Neural progenitor cell (in vitro differentiated cells): Measurements from ENCODE around the gene SH3BP2. TPM values are rescaled to one million over a fixed set of nuclear protein-coding genes. Genes with fewer than 3 reads are reported as not detected.

Experiments
- DNase-seq: peaks from one replicate; pipeline ENCODE4 v3.0.0-alpha.2; 2016; ENCODE audit warnings: low spot score
- H2AFZ ChIP-seq: fragments of 200-600 bp; sonication (generic); replicated peaks from 2 replicates; pipeline ENCODE4 v1.6.1; 2016; ENCODE audit warnings: antibody characterized with exemption
- H3F3A ChIP-seq: fragments of 200-600 bp; sonication (generic); 2 replicates; pipeline ENCODE4 v1.6.1; 2016; ENCODE audit warnings: antibody characterized with exemption, low read depth
- H3K27ac ChIP-seq: fragments of 200-600 bp; sonication (generic); 2 replicates; pipeline ENCODE4 v1.5.1; 2016; ENCODE audit warnings: mild to moderate bottlenecking
- H3K27me3 ChIP-seq: fragments of 200-600 bp; sonication (generic); 2 replicates; pipeline ENCODE4 v1.6.1; 2016; ENCODE audit warnings: mild to moderate bottlenecking, moderate library complexity
- H3K36me3 ChIP-seq: fragments of 200-600 bp; sonication (generic); 2 replicates; pipeline ENCODE4 v1.5.1; 2016
- H3K4me1 ChIP-seq: fragments of 200-600 bp; sonication (generic); 2 replicates; pipeline ENCODE4 v1.6.1; 2016; ENCODE audit warnings: mixed run types
- H3K4me2 ChIP-seq: fragments of 200-600 bp; sonication (generic); 2 replicates; pipeline ENCODE4 v1.6.1; 2016
- H3K4me3 ChIP-seq: fragments of 200-600 bp; sonication (generic); 2 replicates; pipeline ENCODE4 v1.5.1; 2016
- H3K79me2 ChIP-seq: fragments of 200-600 bp; sonication (generic); 2 replicates; pipeline ENCODE4 v1.6.1; 2016; ENCODE audit warnings: low read depth
- H3K9ac ChIP-seq: fragments of 200-600 bp; sonication (generic); 2 replicates; pipeline ENCODE4 v1.6.1; 2016
- H3K9me3 ChIP-seq: fragments of 200-600 bp; sonication (generic); 2 replicates; pipeline ENCODE4 v1.5.1; 2016; ENCODE audit warnings: low read depth
- H4K20me1 ChIP-seq: fragments of 200-600 bp; sonication (generic); 2 replicates; pipeline ENCODE4 v1.6.1; 2016; ENCODE audit warnings: low read depth
- H3K27ac Mint-ChIP-seq: 3 replicates; pipeline ENCODE4 v1.8.0; 2021; ENCODE audit warnings: mixed read lengths
- H3K27me3 Mint-ChIP-seq: 2 replicates; pipeline ENCODE4 v1.8.0; 2022; ENCODE audit warnings: low read depth, mild to moderate bottlenecking, inconsistent platforms, moderate library complexity, mixed read lengths; ENCODE audit not compliant: insufficient read depth
- H3K36me3 Mint-ChIP-seq: 3 replicates; pipeline ENCODE4 v1.8.0; 2021; ENCODE audit warnings: mixed read lengths
- H3K4me1 Mint-ChIP-seq: 3 replicates; pipeline ENCODE4 v1.8.0; 2021; ENCODE audit warnings: mixed read lengths
- H3K4me3 Mint-ChIP-seq: 3 replicates; pipeline ENCODE4 v1.8.0; 2021; ENCODE audit warnings: mild to moderate bottlenecking, moderate library complexity, mixed read lengths
- H3K9me3 Mint-ChIP-seq: 3 replicates; pipeline ENCODE4 v1.8.0; 2020; ENCODE audit warnings: mixed read lengths
- EZH2 ChIP-seq: fragments of 200-600 bp; sonication (generic); IDR thresholded peaks from 2 replicates; pipeline ENCODE4 v1.6.1; 2017; ENCODE audit warnings: antibody characterized with exemption, mild to moderate bottlenecking, moderate library complexity
- EZH2phosphoT487 ChIP-seq: fragments of 200-600 bp; sonication (generic); IDR thresholded peaks from 2 replicates; pipeline ENCODE4 v1.6.1; 2017; ENCODE audit warnings: antibody characterized with exemption
- total RNA-seq: library from RNA; depleted of rRNA; stranded (reverse); fragments of >200 nt; gene quantifications from 2 replicates; pipeline ENCODE4 v1.2.3, GENCODE V29; 2015; ENCODE audit warnings: low replicate concordance
- TF ChIP-seq, protein P1 (sequence below): fragments of 200-600 bp; sonication (generic); IDR thresholded peaks from 2 replicates; pipeline ENCODE4 v1.5.1; 2017; ENCODE audit warnings: antibody characterized with exemption, mild to moderate bottlenecking

Gene SH3BP2
- total RNA-seq, 1 donor from 2014 or later: 11.8 TPM

DNA sequence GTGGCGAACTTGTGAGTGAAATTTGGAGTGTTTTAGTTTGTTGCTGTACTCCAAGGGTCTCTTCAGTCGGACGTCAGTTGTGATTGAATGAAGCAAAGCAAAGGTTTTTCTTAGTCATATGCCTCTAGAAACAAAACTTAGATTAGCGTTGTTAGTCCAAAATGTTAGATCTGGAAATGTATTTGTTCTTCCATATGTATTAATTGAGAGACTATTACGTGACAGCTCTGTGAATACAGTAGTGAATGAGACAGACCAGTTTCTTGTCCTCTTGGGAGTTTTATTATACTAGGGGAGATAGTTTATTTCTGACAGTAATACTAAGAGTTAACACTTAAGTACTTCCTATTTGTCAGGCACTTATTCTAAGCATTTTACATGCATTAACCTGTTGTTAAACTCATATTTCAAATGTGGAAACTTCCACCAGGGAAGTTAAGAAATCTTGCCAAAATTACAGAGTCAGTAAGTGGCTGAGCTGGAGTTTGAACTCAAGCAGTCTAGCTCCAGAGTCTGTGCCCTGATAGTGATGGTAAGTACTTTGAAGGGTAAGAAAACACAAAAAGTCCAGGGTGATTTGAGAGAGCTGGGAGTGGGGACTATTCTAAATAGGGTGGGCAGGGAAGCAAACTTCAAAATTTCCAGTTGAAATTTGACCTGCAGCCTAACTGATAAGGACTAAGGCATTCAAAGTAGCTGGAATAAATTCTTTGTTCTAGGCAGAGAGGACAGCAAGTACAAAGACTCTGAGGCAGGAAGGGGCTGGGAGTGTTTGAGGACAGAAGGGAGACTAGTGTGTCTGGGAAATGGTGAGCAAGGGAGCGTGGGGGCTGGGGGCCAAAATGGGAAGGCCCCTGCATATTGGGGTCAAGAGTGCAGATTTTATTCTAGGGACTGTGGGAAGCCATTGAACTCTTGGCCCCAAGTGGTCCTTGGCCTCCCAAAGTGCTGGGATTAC is 67.8 kb downstream of the SH3BP2 start:
- no peak overlapping the region for H2AFZ ChIP-seq
- no peak overlapping the region for H3K4me3 ChIP-seq
- peak overlapping the region; percentile 49 for H3K4me2 ChIP-seq
- H3K79me2 ChIP-seq: peaks cover 100% of the 10 kb centered on the region
- peak overlapping the region; percentile 8 for H3K27ac ChIP-seq
- TF ChIP-seq EZH2 (no peak), EZH2phosphoT487 (no peak)
- TF ChIP-seq, protein P1, sequence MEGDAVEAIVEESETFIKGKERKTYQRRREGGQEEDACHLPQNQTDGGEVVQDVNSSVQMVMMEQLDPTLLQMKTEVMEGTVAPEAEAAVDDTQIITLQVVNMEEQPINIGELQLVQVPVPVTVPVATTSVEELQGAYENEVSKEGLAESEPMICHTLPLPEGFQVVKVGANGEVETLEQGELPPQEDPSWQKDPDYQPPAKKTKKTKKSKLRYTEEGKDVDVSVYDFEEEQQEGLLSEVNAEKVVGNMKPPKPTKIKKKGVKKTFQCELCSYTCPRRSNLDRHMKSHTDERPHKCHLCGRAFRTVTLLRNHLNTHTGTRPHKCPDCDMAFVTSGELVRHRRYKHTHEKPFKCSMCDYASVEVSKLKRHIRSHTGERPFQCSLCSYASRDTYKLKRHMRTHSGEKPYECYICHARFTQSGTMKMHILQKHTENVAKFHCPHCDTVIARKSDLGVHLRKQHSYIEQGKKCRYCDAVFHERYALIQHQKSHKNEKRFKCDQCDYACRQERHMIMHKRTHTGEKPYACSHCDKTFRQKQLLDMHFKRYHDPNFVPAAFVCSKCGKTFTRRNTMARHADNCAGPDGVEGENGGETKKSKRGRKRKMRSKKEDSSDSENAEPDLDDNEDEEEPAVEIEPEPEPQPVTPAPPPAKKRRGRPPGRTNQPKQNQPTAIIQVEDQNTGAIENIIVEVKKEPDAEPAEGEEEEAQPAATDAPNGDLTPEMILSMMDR: no peak
- no peaks in the 10 kb centered on the region for H3K27me3 ChIP-seq
- Mint-ChIP-seq H3K36me3 (peaks cover 9% of the 10 kb centered on the region), H3K27ac (peak overlapping the region; percentile 39), H3K4me3 (no peak overlapping the region), H3K4me1 (peaks cover 32% of the 10 kb centered on the region), H3K27me3 (peaks cover 2% of the 10 kb centered on the region), H3K9me3 (peaks cover 3% of the 10 kb centered on the region)
- DNase-seq: peak; percentile 27
- peaks cover 5% of the 10 kb centered on the region for H3F3A ChIP-seq
- H3K9ac ChIP-seq: peak overlapping the region; percentile 24
- H3K4me1 ChIP-seq: peaks cover 33% of the 10 kb centered on the region
- no peaks in the 10 kb centered on the region for H3K9me3 ChIP-seq
- H4K20me1 ChIP-seq: peaks cover 86% of the 10 kb centered on the region
- no peaks in the 10 kb centered on the region for H3K36me3 ChIP-seq

DNA sequence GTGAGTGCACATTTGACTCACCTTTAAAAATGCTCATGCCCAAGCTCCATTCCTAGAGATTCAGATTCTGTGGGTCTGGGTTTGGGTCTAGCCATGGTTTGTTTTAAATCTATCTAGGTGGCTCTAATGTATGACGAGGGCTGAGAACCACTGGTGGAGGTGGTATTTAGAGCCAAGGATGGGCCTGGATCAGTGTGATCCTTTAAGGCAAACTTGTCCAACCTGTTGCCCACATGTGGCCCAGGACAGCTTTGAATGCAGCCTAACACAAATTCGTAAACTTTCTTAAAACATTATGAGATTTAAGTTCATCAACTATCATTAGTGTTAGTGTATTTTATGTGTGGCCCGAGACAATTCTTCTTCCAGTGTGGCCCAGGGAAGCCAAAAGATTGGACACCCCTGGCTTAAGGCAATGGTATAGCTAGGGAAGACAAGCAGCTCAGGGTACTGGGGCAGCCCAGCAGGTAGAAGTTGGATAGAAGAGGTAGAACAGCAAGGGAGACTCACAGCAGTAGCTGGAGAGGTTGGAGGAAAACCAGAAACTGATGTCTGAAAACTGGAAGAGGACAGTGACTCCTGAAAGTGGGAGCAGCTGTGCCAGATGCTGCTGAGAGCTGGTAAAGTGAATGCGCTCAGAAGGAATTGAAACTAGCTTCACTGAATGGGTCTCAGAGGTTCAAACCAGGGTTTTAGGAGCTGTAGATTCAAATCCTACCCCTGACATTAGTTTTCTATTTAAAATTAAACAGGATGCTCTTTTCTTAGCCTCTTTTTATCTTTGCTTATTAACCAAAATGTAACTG is 68.9 kb downstream of the SH3BP2 start:
- Histone ChIP-seq H3K9ac (no peak overlapping the region), H3K4me2 (peak overlapping the region; percentile 49), H3K79me2 (peaks cover 100% of the 10 kb centered on the region), H3K27ac (no peak overlapping the region), H3F3A (peaks cover 13% of the 10 kb centered on the region), H2AFZ (no peak overlapping the region), H3K9me3 (no peaks in the 10 kb centered on the region), H3K36me3 (no peaks in the 10 kb centered on the region), H3K27me3 (no peaks in the 10 kb centered on the region), H3K4me1 (peaks cover 36% of the 10 kb centered on the region), H3K4me3 (no peak overlapping the region), H4K20me1 (peaks cover 92% of the 10 kb centered on the region)
- no peak overlapping the region for H3K27ac Mint-ChIP-seq
- H3K4me3 Mint-ChIP-seq: no peak overlapping the region
- TF ChIP-seq, protein P1: no peak
- TF ChIP-seq EZH2 (no peak), EZH2phosphoT487 (no peak)
- peaks cover 2% of the 10 kb centered on the region for H3K27me3 Mint-ChIP-seq
- H3K9me3 Mint-ChIP-seq: peaks cover 3% of the 10 kb centered on the region
- DNase-seq: no peak
- H3K4me1 Mint-ChIP-seq: peaks cover 34% of the 10 kb centered on the region
- H3K36me3 Mint-ChIP-seq: peaks cover 5% of the 10 kb centered on the region

DNA sequence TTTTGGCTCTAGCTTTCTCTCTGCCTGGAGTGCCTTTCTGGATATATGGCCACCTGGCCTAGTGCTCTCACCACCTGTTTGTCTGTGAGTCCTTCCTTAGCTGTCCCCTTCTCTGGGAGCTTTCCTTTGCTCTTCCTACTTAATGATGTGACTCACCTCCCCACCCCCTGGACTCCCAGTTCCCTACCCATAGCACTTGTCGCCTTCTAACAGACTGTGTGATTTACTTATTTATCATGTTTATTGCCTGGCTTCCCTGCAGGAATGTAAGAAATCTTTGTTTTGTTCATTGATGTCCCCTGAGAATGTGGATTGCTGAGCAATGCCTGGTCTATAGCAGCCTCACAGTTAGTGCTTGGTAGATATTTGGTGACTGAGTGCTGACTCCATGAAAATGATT is 69.6 kb downstream of the SH3BP2 start:
- Histone ChIP-seq H3K9ac (no peak overlapping the region), H3K9me3 (no peaks in the 10 kb centered on the region), H3K79me2 (peaks cover 100% of the 10 kb centered on the region), H2AFZ (no peak overlapping the region), H3K27me3 (no peaks in the 10 kb centered on the region), H4K20me1 (peaks cover 92% of the 10 kb centered on the region), H3K4me1 (peaks cover 43% of the 10 kb centered on the region), H3F3A (peaks cover 20% of the 10 kb centered on the region), H3K4me3 (no peak overlapping the region), H3K36me3 (no peaks in the 10 kb centered on the region), H3K4me2 (peak overlapping the region; percentile 12), H3K27ac (no peak overlapping the region)
- Mint-ChIP-seq H3K27me3 (peaks cover 2% of the 10 kb centered on the region), H3K9me3 (peaks cover under 1% of the 10 kb centered on the region), H3K4me3 (no peak overlapping the region), H3K4me1 (peaks cover 41% of the 10 kb centered on the region), H3K36me3 (peaks cover 3% of the 10 kb centered on the region), H3K27ac (peak overlapping the region; percentile 1)
- TF ChIP-seq EZH2 (no peak), EZH2phosphoT487 (no peak)
- TF ChIP-seq, protein P1: no peak
- DNase-seq: peak; percentile 31
